OCI-LY3 (cell line): Measurements from ENCODE around the gene LCE4A.

Experiments used
- H2AFZ ChIP-seq: fragments of 200-600, 300-600 bp; shearing (Covaris generic); 2 replicates; pipeline ENCODE4 v1.6.0; 2014; ENCODE audit warnings: antibody characterized with exemption, low read depth, low read length
- H3K27ac ChIP-seq: fragments of 200-600, 300-600 bp; sonication (generic); 2 replicates; pipeline ENCODE4 v1.5.1; 2014; ENCODE audit warnings: mild to moderate bottlenecking, low read length, moderate library complexity, mixed read lengths
- H3K27me3 ChIP-seq: fragments of 200-600, 300-600 bp; sonication (generic); 2 replicates; pipeline ENCODE4 v1.6.1; 2014; ENCODE audit warnings: low read depth, low read length, mixed read lengths
- H3K36me3 ChIP-seq: fragments of 200-600, 300-600 bp; sonication (generic); replicated peaks from 2 replicates; pipeline ENCODE3; 2014; ENCODE audit warnings: low read depth, low read length, mixed read lengths
- H3K4me1 ChIP-seq: fragments of 300-600, 200-600 bp; sonication (generic); 2 replicates; pipeline ENCODE4 v1.6.1; 2014; ENCODE audit warnings: low read length, mixed read lengths
- H3K4me2 ChIP-seq: fragments of 200-600, 300-600 bp; sonication (generic); 2 replicates; pipeline ENCODE4 v1.6.1; 2014; ENCODE audit warnings: low read length, mixed read lengths
- H3K4me3 ChIP-seq: fragments of 300-600, 200-600 bp; sonication (generic); 2 replicates; pipeline ENCODE4 v1.5.1; 2014; ENCODE audit warnings: antibody characterized with exemption, mild to moderate bottlenecking, low read length, moderate library complexity
- H3K79me2 ChIP-seq: fragments of 300-600, 200-600 bp; shearing (Covaris generic); 2 replicates; pipeline ENCODE4 v1.6.1; 2014; ENCODE audit warnings: mild to moderate bottlenecking, low read length, mixed read lengths
- H3K9ac ChIP-seq: fragments of 300-600, 200-600 bp; shearing (Covaris generic); 2 replicates; pipeline ENCODE4 v1.6.0; 2014; ENCODE audit warnings: mild to moderate bottlenecking, low read length, moderate library complexity
- H3K9me3 ChIP-seq: fragments of 200-600, 300-600 bp; shearing (Covaris generic); 2 replicates; pipeline ENCODE4 v1.6.1; 2014; ENCODE audit warnings: low read length, mixed read lengths; ENCODE audit not compliant: insufficient read depth
- H4K20me1 ChIP-seq: fragments of 200-600, 300-600 bp; sonication (generic); 2 replicates; pipeline ENCODE4 v1.6.1; 2016; ENCODE audit warnings: low read length, mixed read lengths; ENCODE audit not compliant: insufficient read depth
- CTCF ChIP-seq: fragments of 200-600, 300-600 bp; sonication (generic); IDR thresholded peaks from 2 replicates; pipeline ENCODE4 v1.5.1; 2014; ENCODE audit warnings: antibody characterized with exemption, low read length, low read depth
- EZH2phosphoT487 ChIP-seq: fragments of 200-600 bp; shearing (Covaris generic); IDR thresholded peaks from 2 replicates; pipeline ENCODE4 v1.6.1; 2018; ENCODE audit warnings: antibody characterized with exemption, mixed run types, low read depth

LCE4A gene

GRCh38 chr1:152743371-152744145 is 35.6 kb downstream of the LCE4A start:
- TF ChIP-seq CTCF (no peak), EZH2phosphoT487 (no peak)
- H3K79me2 ChIP-seq = no peaks in the 10 kb centered on the region

GRCh38 chr1:152745289-152745704 is 37.3 kb downstream of the LCE4A start:
- Histone ChIP-seq H3K4me2 (peak overlapping the region; percentile 44), H3K4me3 (peak overlapping the region; percentile 17; the same call in 1 of the 2 replicates)
- TF ChIP-seq CTCF (peak; percentile 62), EZH2phosphoT487 (no peak)

More at GRCh38 chr1:152743371-152744145, 35.6 kb downstream of the LCE4A start:
- H3K27ac ChIP-seq = no peak overlapping the region
- H3K36me3 ChIP-seq = no peaks in the 10 kb centered on the region
- no peak overlapping the region for H3K4me3 ChIP-seq
- H3K9ac ChIP-seq = no peak overlapping the region
- no peaks in the 10 kb centered on the region for H3K9me3 ChIP-seq
- no peak overlapping the region for H3K4me2 ChIP-seq
- peaks cover 59% of the 10 kb centered on the region for H3K27me3 ChIP-seq
- H2AFZ ChIP-seq = no peak overlapping the region
- no peaks in the 10 kb centered on the region for H4K20me1 ChIP-seq
- no peaks in the 10 kb centered on the region for H3K4me1 ChIP-seq

GRCh38 chr1:152745765-152746444 is 37.9 kb downstream of the LCE4A start:
- Histone ChIP-seq H4K20me1 (no peaks in the 10 kb centered on the region), H3K4me3 (no peak overlapping the region), H3K4me2 (peak overlapping the region; percentile 44), H3K27me3 (peaks cover 52% of the 10 kb centered on the region), H3K9me3 (no peaks in the 10 kb centered on the region), H3K4me1 (no peaks in the 10 kb centered on the region), H2AFZ (peak overlapping the region; percentile 61), H3K9ac (no peak overlapping the region), H3K79me2 (no peaks in the 10 kb centered on the region), H3K36me3 (no peaks in the 10 kb centered on the region), H3K27ac (no peak overlapping the region)
- TF ChIP-seq CTCF (no peak), EZH2phosphoT487 (no peak)

More at GRCh38 chr1:152745289-152745704, 37.3 kb downstream of the LCE4A start:
- Histone ChIP-seq H3K27ac (no peak overlapping the region), H3K36me3 (no peaks in the 10 kb centered on the region), H3K9ac (no peak overlapping the region), H3K4me1 (no peaks in the 10 kb centered on the region), H3K79me2 (no peaks in the 10 kb centered on the region), H2AFZ (peak overlapping the region; percentile 61), H3K9me3 (no peaks in the 10 kb centered on the region), H4K20me1 (no peaks in the 10 kb centered on the region), H3K27me3 (peaks cover 51% of the 10 kb centered on the region)

- no peak for TF ChIP-seq CTCF
- TF ChIP-seq EZH2phosphoT487 = no peak
- Histone ChIP-seq H3K9me3 (no peaks in the 10 kb centered on the region), H3K36me3 (no peaks in the 10 kb centered on the region), H3K79me2 (no peaks in the 10 kb centered on the region), H3K4me1 (no peaks in the 10 kb centered on the region), H3K27me3 (peaks cover 53% of the 10 kb centered on the region), H3K4me2 (no peak overlapping the region), H3K4me3 (no peak overlapping the region), H4K20me1 (no peaks in the 10 kb centered on the region), H3K9ac (no peak overlapping the region), H3K27ac (no peak overlapping the region), H2AFZ (no peak overlapping the region)
Measured at GRCh38 chr1:152747831-152748230, 39.9 kb downstream of the LCE4A start.
